BJ (cell line): ENCODE results near the gene GPHB5. TPM values are rescaled to one million over a fixed set of nuclear protein-coding genes. Genes with fewer than 3 reads are reported as not detected.

Source experiments
- CTCF ChIA-PET: fragments of 350-600 bp; formaldehyde crosslinking; extraction: SDS; loops from one replicate; lab custom pipeline; 2021; ENCODE audit warnings: antibody characterized with exemption, inconsistent platforms; lab: Yijun Ruan, JAX
- POLR2A ChIA-PET: fragments of 300-600 bp; sonication (Branson Sonifier 250); formaldehyde crosslinking; extraction: SDS; loops from one replicate; lab custom pipeline; 2021; ENCODE audit warnings: antibody characterized with exemption; lab: Charles Lee
- DNase-seq: peaks from one replicate; pipeline ENCODE4 v3.0.0-alpha.2; 2011; ENCODE audit warnings: low read depth
- H3K27me3 ChIP-seq: 2 replicates; pipeline ENCODE4 v1.6.0; 2011; ENCODE audit warnings: low read length; ENCODE audit not compliant: control insufficient read depth, insufficient read depth
- H3K36me3 ChIP-seq: 2 replicates; pipeline ENCODE4 v1.5.1; 2011; ENCODE audit warnings: low read length; ENCODE audit not compliant: control insufficient read depth, insufficient read depth
- H3K4me3 ChIP-seq: 2 replicates; pipeline ENCODE4 v1.5.1; 2011; ENCODE audit warnings: low read depth, mild to moderate bottlenecking, control low read depth, low read length
- polyA plus RNA-seq: library from polyadenylated mRNA; depleted of rRNA; stranded (reverse); fragments of >200 nt; gene quantifications from 2 replicates; pipeline ENCODE4 v1.2.3, GENCODE V29; 2011; rRNA removed
- TF ChIP-seq, protein P1 (sequence below): IDR thresholded peaks from 2 replicates; pipeline ENCODE4 v1.5.1; 2011; ENCODE audit warnings: low read depth, mild to moderate bottlenecking, control low read depth, inconsistent platforms, low read length, moderate library complexity; ENCODE audit not compliant: insufficient read depth

The GPHB5 gene
- polyA plus RNA-seq, 1 experiment = not detected

DNA sequence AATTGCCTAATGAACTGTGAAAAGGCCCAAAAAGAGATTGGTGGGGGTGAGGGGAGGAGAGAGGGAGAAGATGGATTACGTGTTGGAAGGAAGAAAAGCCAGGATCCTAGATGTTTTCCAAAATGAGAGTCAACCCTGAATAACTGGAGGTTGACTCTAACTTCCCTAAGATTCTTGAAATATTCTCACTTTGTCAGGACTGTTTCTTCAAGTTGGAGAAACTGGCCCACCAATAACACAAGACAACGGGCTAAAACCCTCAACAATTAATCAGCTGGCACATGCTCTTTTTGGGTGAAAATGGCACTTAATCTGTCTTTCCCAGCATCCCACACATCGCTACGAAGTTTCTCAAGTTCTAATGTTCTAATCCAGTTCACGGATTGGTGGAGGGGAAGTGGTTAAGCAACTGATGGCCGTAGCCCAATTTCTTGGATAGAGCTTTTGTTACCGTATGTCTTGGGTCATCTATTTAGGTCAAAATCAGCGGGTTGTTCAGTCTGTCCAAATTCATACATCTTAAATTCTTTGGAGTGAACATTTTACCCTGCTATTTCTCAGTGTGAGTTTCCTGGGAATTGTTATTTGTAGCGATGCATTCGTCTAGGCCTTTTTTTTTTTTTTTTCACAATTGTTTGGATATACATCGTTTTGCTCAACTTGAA lies 49.0 kb downstream of the GPHB5 start:
- Histone ChIP-seq H3K27me3 (no peaks in the 10 kb centered on the region), H3K4me3 (no peak overlapping the region), H3K36me3 (no peaks in the 10 kb centered on the region)
- TF ChIP-seq, protein P1, sequence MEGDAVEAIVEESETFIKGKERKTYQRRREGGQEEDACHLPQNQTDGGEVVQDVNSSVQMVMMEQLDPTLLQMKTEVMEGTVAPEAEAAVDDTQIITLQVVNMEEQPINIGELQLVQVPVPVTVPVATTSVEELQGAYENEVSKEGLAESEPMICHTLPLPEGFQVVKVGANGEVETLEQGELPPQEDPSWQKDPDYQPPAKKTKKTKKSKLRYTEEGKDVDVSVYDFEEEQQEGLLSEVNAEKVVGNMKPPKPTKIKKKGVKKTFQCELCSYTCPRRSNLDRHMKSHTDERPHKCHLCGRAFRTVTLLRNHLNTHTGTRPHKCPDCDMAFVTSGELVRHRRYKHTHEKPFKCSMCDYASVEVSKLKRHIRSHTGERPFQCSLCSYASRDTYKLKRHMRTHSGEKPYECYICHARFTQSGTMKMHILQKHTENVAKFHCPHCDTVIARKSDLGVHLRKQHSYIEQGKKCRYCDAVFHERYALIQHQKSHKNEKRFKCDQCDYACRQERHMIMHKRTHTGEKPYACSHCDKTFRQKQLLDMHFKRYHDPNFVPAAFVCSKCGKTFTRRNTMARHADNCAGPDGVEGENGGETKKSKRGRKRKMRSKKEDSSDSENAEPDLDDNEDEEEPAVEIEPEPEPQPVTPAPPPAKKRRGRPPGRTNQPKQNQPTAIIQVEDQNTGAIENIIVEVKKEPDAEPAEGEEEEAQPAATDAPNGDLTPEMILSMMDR = no peak
- POLR2A ChIA-PET = no interaction called here
- DNase-seq = no peak
- CTCF ChIA-PET = no interaction called here

GRCh38 chr14:63268771-63269170 lies 50.0 kb downstream of the GPHB5 start:
- POLR2A ChIA-PET = no interaction called here
- CTCF ChIA-PET = no interaction called here
- Histone ChIP-seq H3K4me3 (no peak overlapping the region), H3K27me3 (no peaks in the 10 kb centered on the region), H3K36me3 (no peaks in the 10 kb centered on the region)
- TF ChIP-seq, protein P1 = no peak
- DNase-seq = no peak

DNA sequence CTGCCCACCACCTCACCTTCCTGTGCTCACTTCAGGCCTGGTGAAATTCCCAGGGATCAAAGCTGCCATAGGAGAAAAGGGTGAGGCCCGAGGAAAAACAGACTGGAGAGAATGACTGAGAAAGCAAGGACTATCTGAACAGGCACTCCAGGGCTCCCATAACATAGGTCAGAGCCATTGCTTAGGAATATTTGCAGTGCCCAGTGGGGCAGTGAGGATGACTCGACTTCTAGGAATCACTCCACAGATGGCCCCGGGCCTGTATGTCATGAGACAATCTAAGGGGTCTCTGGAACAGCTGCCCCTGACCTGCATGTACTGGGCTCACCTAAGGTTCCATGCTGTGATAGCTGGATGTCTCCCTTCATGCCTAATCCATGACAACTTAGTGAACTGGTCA lies 51.6 kb downstream of the GPHB5 start:
- POLR2A ChIA-PET = no interaction called here
- no peaks in the 10 kb centered on the region for H3K36me3 ChIP-seq
- CTCF ChIA-PET = interaction anchor here (0.6 to 1.9 kb wide), 3 partner anchors 10 to 1870 kb away, joined by 3 to 8 read pairs (median 4); no protein-coding TSS in a partner anchor
- TF ChIP-seq, protein P1 = no peak
- no peak overlapping the region for H3K4me3 ChIP-seq
- no peaks in the 10 kb centered on the region for H3K27me3 ChIP-seq
- no peak for DNase-seq

DNA sequence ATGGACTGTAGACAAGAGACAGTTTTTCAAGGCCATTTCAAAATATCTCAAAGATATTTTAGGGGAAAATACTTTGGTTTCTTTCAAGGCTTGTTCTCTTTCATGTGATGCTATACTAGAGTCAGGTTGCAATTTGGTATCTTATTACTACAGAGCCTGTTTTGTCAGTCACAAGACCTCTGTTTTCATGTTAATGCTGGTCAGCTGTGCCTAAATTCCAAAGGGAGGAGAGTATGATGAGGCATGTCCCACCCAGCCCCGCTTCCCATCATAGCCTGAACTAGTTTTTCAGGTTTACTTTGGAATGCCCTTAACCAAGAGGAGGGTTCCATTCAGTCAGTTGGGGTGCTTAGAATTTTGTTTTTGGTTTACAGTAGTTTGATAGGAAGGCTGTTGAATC lies 52.6 kb downstream of the GPHB5 start:
- ChIA-PET POLR2A (no interaction called here), CTCF (interaction anchor here (1.3 to 1.9 kb wide), 2 partner anchors 8 to 11 kb away, joined by 3 to 8 read pairs; no protein-coding TSS in a partner anchor)
- DNase-seq = no peak

More for the DNA sequence above, 52.6 kb downstream of the GPHB5 start:
- TF ChIP-seq, protein P1 = no peak
- Histone ChIP-seq H3K27me3 (no peaks in the 10 kb centered on the region), H3K36me3 (no peaks in the 10 kb centered on the region), H3K4me3 (no peak overlapping the region)

Other genes starting within 250 kb of the GPHB5 start
- gene RHOJ, start 114.5 kb downstream of the GPHB5 start, polyA plus RNA-seq = 78.7 and 116 TPM in 2 replicates
- 4.8 and 11.9 TPM in 2 replicates for gene PPP2R5E, start 224.4 kb upstream of the GPHB5 start, polyA plus RNA-seq